HEK293 (cell line): ENCODE results near the gene TEX28.

Experiments
- CTCF ChIA-PET: fragments of 350-600 bp; formaldehyde crosslinking; extraction: SDS; loops from one replicate; lab custom pipeline; 2021; ENCODE audit warnings: antibody characterized with exemption; lab: Yijun Ruan, JAX
- POLR2A ChIA-PET: fragments of 300-600 bp; formaldehyde crosslinking; extraction: SDS; loops from one replicate; lab custom pipeline; 2020; ENCODE audit warnings: antibody characterized with exemption, inconsistent platforms; lab: Yijun Ruan, JAX
- H3K27ac ChIP-seq: fragments of 200-500 bp; sonication (Bioruptor generic); 2 replicates; pipeline ENCODE4 v1.5.1; 2014; ENCODE audit warnings: low read depth, low read length, control low read depth, inconsistent platforms; ENCODE audit errors: extremely low read depth
- H3K36me3 ChIP-seq, 2 experiments: fragments of 200-500 bp in 1 of 2; sonication (Bioruptor generic) in 1 of 2; 1 replicate in 1 of 2; 2 replicates in 1 of 2; pipeline ENCODE4 v1.5.1; 2014 to 2017; ENCODE audit warnings: inconsistent platforms in 2 of 2, low read length in 2 of 2; ENCODE audit not compliant: control insufficient read depth in 2 of 2, insufficient read depth in 1 of 2
- H3K4me1 ChIP-seq: fragments of 200-500 bp; sonication (Bioruptor generic); 2 replicates; pipeline ENCODE4 v1.5.1; 2014; ENCODE audit warnings: mild to moderate bottlenecking, low read length, inconsistent platforms; ENCODE audit not compliant: control insufficient read depth, insufficient read depth
- H3K4me3 ChIP-seq: 2 replicates; pipeline ENCODE4 v1.5.1; 2011; ENCODE audit warnings: low read depth, mild to moderate bottlenecking, control low read depth, low read length, moderate library complexity
- H3K9me3 ChIP-seq: fragments of 200-500 bp; sonication (Bioruptor generic); 2 replicates; pipeline ENCODE4 v1.5.1; 2014; ENCODE audit warnings: low read depth, low read length, inconsistent platforms; ENCODE audit not compliant: control insufficient read depth, insufficient read depth
- FEZF1 ChIP-seq: fragments of 450-650 bp; formaldehyde crosslinking; IDR thresholded peaks from 2 replicates; pipeline ENCODE4 v1.5.1; 2016; ENCODE audit warnings: missing biosample characterization, missing genetic modification characterization
- HOXC10 ChIP-seq: sonication (generic); formaldehyde crosslinking; IDR thresholded peaks from 2 replicates; pipeline ENCODE4 v1.8.1; 2023; ENCODE audit warnings: mild to moderate bottlenecking, missing genetic modification reagents
- KLF8 ChIP-seq: fragments of 450-650 bp; formaldehyde crosslinking; IDR thresholded peaks from 2 replicates; pipeline ENCODE4 v1.5.1; 2016; ENCODE audit warnings: missing biosample characterization, missing genetic modification characterization
- OVOL3 ChIP-seq: fragments of 450-650 bp; formaldehyde crosslinking; IDR thresholded peaks from 2 replicates; pipeline ENCODE4 v1.5.1; 2016; ENCODE audit warnings: missing biosample characterization, missing genetic modification characterization
- ZBTB17 ChIP-seq: fragments of 450-650 bp; formaldehyde crosslinking; IDR thresholded peaks from 2 replicates; pipeline ENCODE4 v1.5.1; 2016; ENCODE audit warnings: missing biosample characterization, missing genetic modification characterization
- ZNF132 ChIP-seq: fragments of 450-650 bp; formaldehyde crosslinking; IDR thresholded peaks from 2 replicates; pipeline ENCODE4 v1.5.1; 2017; ENCODE audit warnings: missing biosample characterization, missing genetic modification characterization, borderline replicate concordance
- ZNF292 ChIP-seq: fragments of 450-650 bp; formaldehyde crosslinking; IDR thresholded peaks from 2 replicates; pipeline ENCODE4 v1.5.1; 2016; ENCODE audit warnings: low read depth, missing biosample characterization, missing genetic modification characterization, borderline replicate concordance
- ZNF341 ChIP-seq: fragments of 450-650 bp; formaldehyde crosslinking; IDR thresholded peaks from 2 replicates; pipeline ENCODE4; 2016; ENCODE audit warnings: low read depth, missing biosample characterization, missing genetic modification characterization
- ZNF600 ChIP-seq: fragments of 450-650 bp; formaldehyde crosslinking; IDR thresholded peaks from 2 replicates; pipeline ENCODE4 v1.5.1; 2016; ENCODE audit warnings: missing biosample characterization, missing genetic modification characterization
- ZNF777 ChIP-seq: fragments of 450-650 bp; formaldehyde crosslinking; IDR thresholded peaks from 2 replicates; pipeline ENCODE4 v1.5.1; 2017; ENCODE audit warnings: missing biosample characterization, missing genetic modification characterization, borderline replicate concordance
- ZNF785 ChIP-seq: fragments of 450-650 bp; formaldehyde crosslinking; IDR thresholded peaks from 2 replicates; pipeline ENCODE4 v1.5.1; 2016; ENCODE audit warnings: missing biosample characterization, missing genetic modification characterization
- TF ChIP-seq, protein P1 (sequence below): fragments of 450-650 bp; formaldehyde crosslinking; IDR thresholded peaks from 2 replicates; pipeline ENCODE4 v1.5.1; 2016; ENCODE audit warnings: missing biosample characterization, missing genetic modification characterization
- TF ChIP-seq, protein P2 (sequence below): fragments of 450-650 bp; formaldehyde crosslinking; optimal IDR thresholded peaks from 2 replicates; pipeline ENCODE3; 2016; ENCODE audit warnings: missing biosample characterization, mild to moderate bottlenecking, missing genetic modification characterization
- TF ChIP-seq, protein P3 (sequence below): fragments of 450-650 bp; formaldehyde crosslinking; IDR thresholded peaks from 2 replicates; pipeline ENCODE4 v1.5.1; 2016; ENCODE audit warnings: missing biosample characterization, missing genetic modification characterization

Gene TEX28

DNA sequence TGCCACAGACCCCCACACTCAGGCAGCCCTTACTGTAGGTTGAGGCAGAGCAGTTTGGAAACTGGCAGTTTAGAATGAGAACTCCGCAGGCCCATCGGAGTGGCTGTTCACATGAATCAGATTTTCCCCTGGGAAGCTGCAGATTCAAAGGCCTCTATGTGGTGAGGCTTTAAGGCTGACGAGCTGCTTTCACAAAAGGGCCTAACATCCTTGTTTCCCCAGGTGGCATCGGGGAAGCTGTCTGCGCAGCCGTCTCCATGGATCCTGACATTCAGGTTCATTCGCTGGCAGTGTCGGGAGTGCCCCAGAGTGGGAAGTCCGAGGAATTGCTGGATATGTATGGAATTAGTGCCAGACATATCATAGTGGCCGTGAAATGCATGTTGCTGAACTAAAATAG, 34.4 kb upstream of the TEX28 start:
- H3K4me1 ChIP-seq: peaks cover 16% of the 10 kb centered on the region

GRCh38 chrX:154328646-154329045, 33.7 kb upstream of the TEX28 start:
- Histone ChIP-seq H3K36me3 (no peaks in the 10 kb centered on the region), H3K27ac (no peak overlapping the region), H3K9me3 (no peaks in the 10 kb centered on the region), H3K4me1 (peaks cover 18% of the 10 kb centered on the region), H3K4me3 (no peak overlapping the region)
- TF ChIP-seq HOXC10: no peak
- no peak for TF ChIP-seq KLF8 (tag by site-specific recombination)
- TF ChIP-seq FEZF1 (tag by site-specific recombination): no peak
- TF ChIP-seq, protein P1, sequence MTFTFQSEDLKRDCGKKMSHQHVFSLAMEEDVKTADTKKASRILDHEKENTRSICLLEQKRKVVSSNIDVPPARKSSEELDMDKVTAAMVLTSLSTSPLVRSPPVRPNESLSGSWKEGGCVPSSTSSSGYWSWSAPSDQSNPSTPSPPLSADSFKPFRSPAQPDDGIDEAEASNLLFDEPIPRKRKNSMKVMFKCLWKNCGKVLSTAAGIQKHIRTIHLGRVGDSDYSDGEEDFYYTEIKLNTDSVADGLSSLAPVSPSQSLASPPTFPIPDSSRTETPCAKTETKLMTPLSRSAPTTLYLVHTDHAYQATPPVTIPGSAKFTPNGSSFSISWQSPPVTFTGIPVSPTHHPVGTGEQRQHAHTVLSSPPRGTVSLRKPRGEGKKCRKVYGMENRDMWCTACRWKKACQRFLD (tag by site-specific recombination): no peak
- CTCF ChIA-PET: interaction anchor here (3.3 kb wide), 1 partner anchor 21 kb away, joined by 13 read pairs; no protein-coding TSS in a partner anchor
- POLR2A ChIA-PET: interaction anchor here (1.2 kb wide), 1 partner anchor 357 kb away, joined by 5 read pairs; the partner anchor contains the start of gene HCFC1

More for the DNA sequence above, 34.4 kb upstream of the TEX28 start:
- no peaks in the 10 kb centered on the region for H3K9me3 ChIP-seq
- TF ChIP-seq ZNF292 (no peak), ZBTB17 (peak; percentile 54), ZNF341 (tag by site-specific recombination) (peak; percentile 20; the same call in 1 of the 2 replicates)
- ChIA-PET CTCF (interaction anchor here (3.3 kb wide), 1 partner anchor 21 kb away, joined by 13 read pairs; no protein-coding TSS in a partner anchor), POLR2A (interaction anchor here (1.2 kb wide), 1 partner anchor 358 kb away, joined by 5 read pairs; the partner anchor contains the start of gene HCFC1)
- H3K36me3 ChIP-seq: no peaks in the 10 kb centered on the region
- no peak overlapping the region for H3K4me3 ChIP-seq
- no peak overlapping the region for H3K27ac ChIP-seq

DNA sequence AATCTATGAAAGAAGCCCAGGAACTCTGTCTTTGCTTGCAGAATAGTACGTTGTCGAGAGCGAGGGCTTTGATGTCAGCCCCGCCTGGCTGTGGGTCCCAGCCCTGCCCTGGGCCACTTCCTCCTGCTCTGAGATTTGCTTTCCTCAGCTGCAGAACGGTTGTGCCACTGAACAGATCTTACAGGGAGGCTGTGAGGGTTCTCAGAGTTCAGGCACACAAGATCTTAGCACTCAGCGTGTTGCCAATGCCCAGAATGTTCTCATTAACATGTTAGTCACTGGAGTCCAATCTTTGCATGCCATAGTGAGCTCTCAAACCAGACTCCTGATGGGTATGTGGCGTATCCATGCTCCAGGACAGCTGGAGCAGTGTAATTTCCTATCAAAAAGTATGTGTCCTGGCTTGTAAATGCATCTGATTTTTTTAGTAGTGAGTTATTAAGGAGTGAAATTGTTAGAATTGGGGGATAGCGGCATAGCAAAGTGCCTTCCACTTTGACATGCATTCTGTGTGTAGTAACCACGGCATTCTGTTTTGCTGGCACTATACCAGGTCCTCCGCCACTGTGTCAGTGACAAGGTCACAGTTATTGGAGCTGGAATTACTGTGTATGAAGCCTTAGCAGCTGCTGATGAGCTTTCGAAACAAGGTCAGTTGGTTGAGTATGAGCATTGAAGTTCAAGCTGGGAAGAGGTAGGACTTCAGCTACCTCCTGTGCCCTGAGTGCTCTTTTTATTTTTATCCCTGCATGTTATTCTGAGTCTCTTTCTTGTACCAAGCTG, 32.3 kb upstream of the TEX28 start:
- Histone ChIP-seq H3K36me3 (no peaks in the 10 kb centered on the region), H3K4me3 (no peak overlapping the region), H3K9me3 (no peaks in the 10 kb centered on the region)
- TF ChIP-seq ZNF777 (tag by site-specific recombination) (no peak), ZNF600 (peak; percentile 56; the same call in 1 of the 2 replicates), ZNF785 (no peak), ZNF292 (no peak), ZNF132 (tag by site-specific recombination) (no peak), OVOL3 (tag by site-specific recombination) (no peak)
- TF ChIP-seq, protein P2, sequence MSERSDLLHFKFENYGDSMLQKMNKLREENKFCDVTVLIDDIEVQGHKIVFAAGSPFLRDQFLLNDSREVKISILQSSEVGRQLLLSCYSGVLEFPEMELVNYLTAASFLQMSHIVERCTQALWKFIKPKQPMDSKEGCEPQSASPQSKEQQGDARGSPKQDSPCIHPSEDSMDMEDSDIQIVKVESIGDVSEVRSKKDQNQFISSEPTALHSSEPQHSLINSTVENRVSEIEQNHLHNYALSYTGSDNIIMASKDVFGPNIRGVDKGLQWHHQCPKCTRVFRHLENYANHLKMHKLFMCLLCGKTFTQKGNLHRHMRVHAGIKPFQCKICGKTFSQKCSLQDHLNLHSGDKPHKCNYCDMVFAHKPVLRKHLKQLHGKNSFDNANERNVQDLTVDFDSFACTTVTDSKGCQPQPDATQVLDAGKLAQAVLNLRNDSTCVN (tag by site-specific recombination): no peak
- TF ChIP-seq, protein P3, sequence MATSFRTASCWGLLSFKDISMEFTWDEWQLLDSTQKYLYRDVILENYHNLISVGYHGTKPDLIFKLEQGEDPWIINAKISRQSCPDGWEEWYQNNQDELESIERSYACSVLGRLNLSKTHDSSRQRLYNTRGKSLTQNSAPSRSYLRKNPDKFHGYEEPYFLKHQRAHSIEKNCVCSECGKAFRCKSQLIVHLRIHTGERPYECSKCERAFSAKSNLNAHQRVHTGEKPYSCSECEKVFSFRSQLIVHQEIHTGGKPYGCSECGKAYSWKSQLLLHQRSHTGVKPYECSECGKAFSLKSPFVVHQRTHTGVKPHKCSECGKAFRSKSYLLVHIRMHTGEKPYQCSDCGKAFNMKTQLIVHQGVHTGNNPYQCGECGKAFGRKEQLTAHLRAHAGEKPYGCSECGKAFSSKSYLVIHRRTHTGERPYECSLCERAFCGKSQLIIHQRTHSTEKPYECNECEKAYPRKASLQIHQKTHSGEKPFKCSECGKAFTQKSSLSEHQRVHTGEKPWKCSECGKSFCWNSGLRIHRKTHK (tag by site-specific recombination): no peak
- TF ChIP-seq, all 188 proteins: peak for 1
- Histone ChIP-seq H3K27ac (no peak overlapping the region), H3K4me1 (peaks cover 18% of the 10 kb centered on the region)
- POLR2A ChIA-PET: interaction anchor here (0.8 to 1.4 kb wide), 2 partner anchors 44 to 82 kb away, joined by 3 to 4 read pairs; no protein-coding TSS in a partner anchor
- CTCF ChIA-PET: interaction anchor here (1.7 to 2.6 kb wide), 2 partner anchors 10 to 19 kb away, joined by 11 to 17 read pairs; no protein-coding TSS in a partner anchor
